Stimulated activated CD4-positive, alpha-beta T cell treated with anti-CD3 and anti-CD28 coated beads, Interleukin-2, amount 100 ng/mL, for 4 hours (primary cell): ENCODE measurements around the gene INPP5D.

Experiments
- DNase-seq: peaks from one replicate; pipeline ENCODE4 v3.0.0-alpha.2; 2020; ENCODE audit warnings: low read depth

INPP5D gene

GRCh38 chr2:233209533-233210171 lies 149.5 kb downstream of the INPP5D start:
- DNase-seq = no peak

GRCh38 chr2:233210281-233210680 lies 150.1 kb downstream of the INPP5D start:
- DNase-seq = no peak

- DNase-seq = no peak
These were observed 150.9 kb downstream of the INPP5D start for GRCh38 chr2:233210843-233211547.

- no peak for DNase-seq
These were observed 151.4 kb downstream of the INPP5D start for GRCh38 chr2:233211548-233211895.

- DNase-seq = no peak
These were observed 152.9 kb downstream of the INPP5D start for GRCh38 chr2:233213011-233213410.

- DNase-seq = no peak
These were observed 153.8 kb downstream of the INPP5D start for GRCh38 chr2:233213975-233214374.

- DNase-seq = no peak
These were observed 157.8 kb downstream of the INPP5D start for GRCh38 chr2:233217892-233218377.

- no peak for DNase-seq
These were observed 158.7 kb downstream of the INPP5D start for GRCh38 chr2:233218836-233219235.

- no peak for DNase-seq
These were observed 159.7 kb downstream of the INPP5D start for GRCh38 chr2:233219848-233220247.

- DNase-seq = no peak
These were observed 161.4 kb downstream of the INPP5D start for GRCh38 chr2:233221378-233222063.

- no peak for DNase-seq
These were observed 163.1 kb downstream of the INPP5D start for GRCh38 chr2:233223059-233223894.

- DNase-seq = no peak
These were observed 165.3 kb downstream of the INPP5D start for GRCh38 chr2:233225230-233226068.

GRCh38 chr2:233226511-233227031 lies 166.4 kb downstream of the INPP5D start:
- no peak for DNase-seq

GRCh38 chr2:233227346-233227978 lies 167.3 kb downstream of the INPP5D start:
- DNase-seq = no peak

- no peak for DNase-seq
These were observed 168.2 kb downstream of the INPP5D start for GRCh38 chr2:233228376-233228775.

- DNase-seq = no peak
These were observed 173.6 kb downstream of the INPP5D start for GRCh38 chr2:233233618-233234230.

GRCh38 chr2:233234264-233234663 lies 174.1 kb downstream of the INPP5D start:
- DNase-seq = no peak

GRCh38 chr2:233234996-233235395 lies 174.9 kb downstream of the INPP5D start:
- DNase-seq = no peak

GRCh38 chr2:233235977-233236376 lies 175.8 kb downstream of the INPP5D start:
- DNase-seq = no peak
